Activated CD4-positive, alpha-beta memory T cell treated with anti-CD3 and anti-CD28 coated beads for 36 hours (primary cell): Measurements from ENCODE around the gene KCNJ12. TPM values are rescaled to one million over a fixed set of nuclear protein-coding genes. Genes with fewer than 3 reads are reported as not detected.

Source experiments
- CTCF ChIA-PET: fragments of 350-600 bp; sonication (Branson Sonifier 250); formaldehyde crosslinking; loops from one replicate; lab custom pipeline; 2021; ENCODE audit warnings: antibody characterized with exemption, inconsistent platforms; lab: Charles Lee
- POLR2A ChIA-PET: fragments of 350-600 bp; sonication (Branson Sonifier 250); formaldehyde crosslinking; loops from one replicate; lab custom pipeline; 2021; ENCODE audit warnings: antibody characterized with exemption; lab: Charles Lee
- DNase-seq: peaks from one replicate; pipeline ENCODE4 v3.0.0-alpha.2; 2020
- H3K27ac Mint-ChIP-seq: one replicate; pipeline ENCODE4 v1.8.0; 2021; ENCODE audit warnings: mixed read lengths
- H3K27me3 Mint-ChIP-seq: one replicate; pipeline ENCODE4 v1.8.0; 2021; ENCODE audit warnings: mixed read lengths
- H3K36me3 Mint-ChIP-seq: one replicate; pipeline ENCODE4 v1.8.0; 2021; ENCODE audit warnings: mixed read lengths
- H3K4me1 Mint-ChIP-seq: one replicate; pipeline ENCODE4 v1.8.0; 2021; ENCODE audit warnings: low read depth, mixed read lengths
- H3K4me3 Mint-ChIP-seq: one replicate; pipeline ENCODE4 v1.8.0; 2021; ENCODE audit warnings: mild to moderate bottlenecking, mixed read lengths
- H3K9me3 Mint-ChIP-seq: one replicate; pipeline ENCODE4 v1.8.0; 2021; ENCODE audit warnings: mixed read lengths
- intact Hi-C: fragments of 100-400 bp; cut with micrococcal nuclease; formaldehyde crosslinking; loops from one replicate; pipeline ENCODE4 v1.15.1; 2023
- total RNA-seq, 2 experiments: library from RNA; stranded (reverse); gene quantifications; one replicate each; pipeline ENCODE4 v1.2.3, GENCODE V29; 2021

The KCNJ12 gene
- total RNA-seq, 2 experiments from 2014 or later: not detected

DNA sequence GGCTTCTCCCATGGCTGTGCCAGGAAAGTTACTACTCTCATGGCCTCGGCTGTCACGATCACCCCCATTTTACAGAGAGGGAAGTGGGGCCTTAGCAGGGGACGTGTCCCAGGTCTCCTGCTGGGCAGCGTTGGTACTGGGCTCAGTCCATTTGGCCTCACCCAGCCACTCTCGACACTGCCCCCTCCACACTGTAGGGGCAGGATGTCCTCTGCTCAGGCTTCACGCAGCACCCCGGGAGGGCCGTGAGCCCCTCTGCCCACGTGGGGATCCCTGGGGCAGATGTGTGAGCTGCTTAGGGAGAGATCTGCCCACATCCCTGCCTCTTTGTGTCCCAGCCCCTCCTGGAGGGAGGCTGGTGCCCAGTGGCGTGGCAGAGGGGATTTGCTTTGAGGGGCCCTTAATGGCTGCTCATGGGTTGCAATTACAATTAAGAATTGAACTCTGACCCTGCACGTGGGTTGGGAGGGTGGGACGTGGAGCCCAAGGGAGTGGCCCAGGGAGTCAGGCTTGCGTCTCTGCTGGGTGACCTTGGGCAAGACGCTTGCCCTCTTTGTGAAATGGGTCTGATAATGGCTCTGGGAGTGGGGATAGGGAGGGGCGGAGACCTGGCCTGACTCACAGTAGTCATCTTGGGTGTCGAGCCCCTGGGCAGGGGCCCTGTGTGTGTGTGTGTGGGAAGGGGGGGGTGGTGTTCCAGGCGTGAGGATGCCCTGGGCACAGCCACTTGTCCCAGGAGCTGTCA, 2.3 kb upstream of the KCNJ12 start:
- no peak for DNase-seq
- ChIA-PET CTCF (no interaction called here), POLR2A (no interaction called here)
- H3K4me1 Mint-ChIP-seq: peaks cover 9% of the 10 kb centered on the region
- intact Hi-C loops: no loop called here
- H3K27ac Mint-ChIP-seq: no peak overlapping the region
- no peaks in the 10 kb centered on the region for H3K9me3 Mint-ChIP-seq
- H3K36me3 Mint-ChIP-seq: no peaks in the 10 kb centered on the region
- no peak overlapping the region for H3K4me3 Mint-ChIP-seq
- peaks cover 26% of the 10 kb centered on the region for H3K27me3 Mint-ChIP-seq

DNA sequence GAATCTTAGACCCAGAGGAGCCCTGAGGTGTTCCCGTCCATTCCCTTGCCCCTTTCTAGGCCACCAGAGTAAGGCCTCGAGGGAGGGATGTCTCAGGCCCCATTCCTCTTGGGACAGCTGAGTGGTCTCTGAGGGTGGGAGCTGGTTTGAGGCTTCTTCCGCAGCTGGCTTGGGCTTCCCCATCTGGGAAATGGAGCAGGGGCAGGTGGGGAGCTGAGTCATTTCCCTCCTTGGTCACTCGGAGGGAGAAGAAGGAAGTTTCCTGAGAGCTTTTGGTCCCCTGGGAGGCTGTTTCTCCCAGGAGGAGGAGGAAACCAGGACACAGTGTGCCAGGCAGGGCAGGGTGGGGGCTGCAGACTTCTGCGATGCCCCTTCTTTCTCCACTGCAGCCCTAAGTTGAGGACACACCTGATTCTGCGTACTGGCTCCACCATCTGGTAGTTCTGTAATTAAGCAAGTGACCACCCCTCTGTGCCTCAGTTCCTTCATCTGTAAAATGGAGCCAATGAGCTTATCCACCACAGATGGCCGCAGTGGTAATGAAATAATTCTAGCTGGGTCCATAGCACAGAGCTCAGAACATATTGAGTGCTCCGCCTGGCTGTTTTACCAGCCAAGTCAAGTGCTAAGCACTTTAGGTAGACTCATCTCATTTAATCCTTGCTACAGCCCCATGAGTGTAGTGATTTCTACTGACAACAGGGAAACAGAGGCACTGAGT, 1.6 kb upstream of the KCNJ12 start:
- H3K9me3 Mint-ChIP-seq: no peaks in the 10 kb centered on the region
- POLR2A ChIA-PET: no interaction called here
- H3K27me3 Mint-ChIP-seq: peaks cover 28% of the 10 kb centered on the region
- peaks cover 9% of the 10 kb centered on the region for H3K4me1 Mint-ChIP-seq
- DNase-seq: no peak
- intact Hi-C loops: loop anchor here (5.0 kb wide), 1 partner anchor 92 kb away; the partner anchor contains the start of gene MAP2K3
- no peak overlapping the region for H3K27ac Mint-ChIP-seq
- no peak overlapping the region for H3K4me3 Mint-ChIP-seq
- no peaks in the 10 kb centered on the region for H3K36me3 Mint-ChIP-seq
- CTCF ChIA-PET: no interaction called here

DNA sequence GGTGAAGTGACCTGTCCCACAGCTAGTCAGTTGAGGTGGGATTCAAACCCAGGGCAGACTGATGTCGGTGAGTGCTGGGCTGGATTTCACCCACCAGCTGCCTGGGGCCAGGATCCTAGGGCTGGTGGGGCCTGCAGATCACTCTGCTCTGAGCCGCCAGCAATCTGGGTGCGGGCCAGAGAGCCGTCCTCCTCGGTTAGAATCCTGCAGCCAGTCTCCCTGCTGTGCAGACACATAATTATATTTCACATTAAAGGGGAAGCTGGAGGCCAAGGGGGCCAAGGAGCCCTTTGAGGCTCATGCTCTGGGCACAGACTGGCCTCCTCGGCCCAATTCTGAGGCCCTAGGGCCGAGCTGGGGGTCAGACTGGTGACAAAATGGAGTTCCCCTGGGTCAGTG, 996 bp upstream of the KCNJ12 start:
- ChIA-PET CTCF (no interaction called here), POLR2A (no interaction called here)
- Mint-ChIP-seq H3K27me3 (peaks cover 28% of the 10 kb centered on the region), H3K4me1 (peaks cover 9% of the 10 kb centered on the region), H3K9me3 (no peaks in the 10 kb centered on the region), H3K36me3 (no peaks in the 10 kb centered on the region), H3K27ac (no peak overlapping the region), H3K4me3 (no peak overlapping the region)
- intact Hi-C loops: loop anchor here (5.0 kb wide), 1 partner anchor 93 kb away; the partner anchor contains the start of gene MAP2K3
- DNase-seq: no peak

DNA sequence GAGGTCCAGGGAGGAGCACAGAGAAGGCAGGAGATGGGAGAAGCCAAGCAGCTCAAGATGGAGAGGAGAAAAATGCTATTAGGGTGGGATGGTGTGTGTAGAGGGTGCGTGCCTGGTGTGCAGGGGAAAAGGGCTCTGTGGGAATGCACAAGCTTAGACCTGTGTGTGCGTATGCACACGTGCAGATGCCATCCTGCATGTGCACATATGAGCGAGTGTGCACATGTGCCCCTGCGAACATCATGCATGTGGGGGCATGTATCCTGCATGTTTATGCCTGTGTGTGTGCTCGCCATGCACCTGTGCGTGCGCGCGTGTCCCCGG, 438 bp upstream of the KCNJ12 start:
- CTCF ChIA-PET: no interaction called here
- no peak overlapping the region for H3K27ac Mint-ChIP-seq

DNA sequence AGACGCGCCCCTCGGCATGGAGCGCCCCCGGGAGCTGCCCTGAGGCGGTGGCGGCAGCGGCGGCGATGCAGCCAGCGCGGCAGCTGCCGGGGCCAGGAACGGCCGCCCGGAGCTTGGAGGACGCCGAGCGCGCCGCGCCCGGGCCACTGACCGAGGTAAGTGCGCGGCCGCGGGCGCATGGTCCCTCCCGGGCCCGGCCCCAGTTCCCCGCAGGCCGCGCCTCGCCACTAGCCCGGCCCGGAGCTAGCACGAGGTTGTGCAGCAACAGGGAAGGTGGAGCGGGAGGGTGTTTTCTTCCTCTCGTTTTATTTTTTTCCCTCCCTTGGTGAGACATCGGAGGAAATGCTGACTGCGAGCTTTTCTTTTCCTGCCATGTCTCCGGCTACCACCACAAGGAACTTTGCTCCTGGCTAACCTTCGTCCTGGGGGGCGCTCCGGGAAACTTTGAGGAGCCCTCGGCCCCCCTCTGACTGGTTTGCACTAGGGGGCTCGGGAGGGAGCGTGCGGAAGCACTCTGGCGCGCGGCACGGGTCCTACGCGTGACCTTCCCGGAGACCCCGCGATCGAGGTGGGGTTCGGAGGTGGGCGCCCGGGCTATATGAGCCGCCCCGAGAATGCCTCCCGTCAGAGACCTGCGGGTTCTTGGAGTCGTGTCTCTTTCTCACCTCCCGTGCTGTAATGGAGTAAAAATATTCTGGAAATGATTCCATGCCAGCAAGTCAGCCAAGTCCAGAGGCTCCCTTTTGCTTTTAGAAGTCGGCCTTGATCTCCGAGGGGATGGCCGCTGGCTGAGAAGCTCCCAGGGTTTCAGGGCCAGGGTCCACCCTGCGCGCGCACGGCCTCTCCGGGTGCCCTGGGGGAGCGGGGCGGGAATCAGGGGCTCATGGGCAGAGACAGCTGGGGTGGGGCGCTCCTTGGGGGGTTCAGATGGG, 868 bp downstream of the KCNJ12 start:
- Mint-ChIP-seq H3K4me1 (peaks cover 9% of the 10 kb centered on the region), H3K27me3 (peaks cover 28% of the 10 kb centered on the region), H3K9me3 (no peaks in the 10 kb centered on the region), H3K27ac (no peak overlapping the region), H3K36me3 (no peaks in the 10 kb centered on the region), H3K4me3 (no peak overlapping the region)
- POLR2A ChIA-PET: no interaction called here
- CTCF ChIA-PET: interaction anchor here (1.2 kb wide), 1 partner anchor 98 kb away, joined by 5 read pairs; no protein-coding TSS in a partner anchor
- no peak for DNase-seq
- intact Hi-C loops: loop anchor here (5.0 kb wide), 1 partner anchor 95 kb away; the partner anchor contains the start of gene MAP2K3

More for the DNA sequence above, 438 bp upstream of the KCNJ12 start:
- POLR2A ChIA-PET: no interaction called here
- Mint-ChIP-seq H3K4me1 (peaks cover 9% of the 10 kb centered on the region), H3K4me3 (no peak overlapping the region), H3K27me3 (peaks cover 28% of the 10 kb centered on the region), H3K36me3 (no peaks in the 10 kb centered on the region), H3K9me3 (no peaks in the 10 kb centered on the region)
- DNase-seq: no peak
- intact Hi-C loops: loop anchor here (5.0 kb wide), 1 partner anchor 93 kb away; the partner anchor contains the start of gene MAP2K3

DNA sequence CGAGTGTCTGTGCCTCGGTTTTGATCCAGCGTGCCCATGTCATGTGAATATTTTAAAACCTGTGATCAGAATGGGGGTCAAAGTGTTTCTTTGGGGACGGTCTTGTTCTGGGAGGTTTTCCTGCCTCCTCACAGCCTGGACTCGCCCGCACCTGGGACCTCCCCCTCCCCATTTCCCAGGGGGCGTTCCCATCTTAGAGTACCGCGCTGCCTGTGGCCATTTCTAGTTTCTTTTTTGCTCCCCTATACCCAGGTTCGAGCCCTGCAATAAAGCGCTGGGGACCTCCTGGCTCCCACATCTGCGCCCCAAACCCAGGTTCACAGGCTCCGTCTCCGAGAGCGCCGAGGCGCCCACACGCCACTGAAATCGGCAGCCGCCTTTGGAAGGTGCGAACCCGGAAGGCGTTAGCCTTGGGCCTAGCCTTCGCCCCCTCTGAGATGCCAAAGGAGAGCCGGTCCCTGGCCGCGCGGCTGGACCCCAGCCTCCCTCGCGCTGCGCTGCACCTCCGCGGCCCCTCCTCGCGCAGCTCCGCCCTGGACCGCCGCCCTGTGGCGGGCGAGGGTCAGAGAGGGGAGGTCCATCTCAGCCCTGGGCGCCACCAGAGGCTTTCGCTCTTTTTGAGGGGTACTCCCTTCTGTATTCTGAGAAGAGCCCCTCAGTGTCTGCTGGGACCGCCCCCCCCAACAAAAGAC, 1.7 kb downstream of the KCNJ12 start:
- H3K4me1 Mint-ChIP-seq: peaks cover 9% of the 10 kb centered on the region
- no peaks in the 10 kb centered on the region for H3K9me3 Mint-ChIP-seq
- CTCF ChIA-PET: no interaction called here
- H3K36me3 Mint-ChIP-seq: no peaks in the 10 kb centered on the region
- H3K4me3 Mint-ChIP-seq: no peak overlapping the region
- H3K27ac Mint-ChIP-seq: no peak overlapping the region
- no peak for DNase-seq
- intact Hi-C loops: loop anchor here (5.0 kb wide), 1 partner anchor 96 kb away; the partner anchor contains the start of gene MAP2K3
- H3K27me3 Mint-ChIP-seq: peaks cover 28% of the 10 kb centered on the region
- POLR2A ChIA-PET: interaction anchor here (0.6 kb wide), 1 partner anchor 10 kb away, joined by 3 read pairs; no protein-coding TSS in a partner anchor

DNA sequence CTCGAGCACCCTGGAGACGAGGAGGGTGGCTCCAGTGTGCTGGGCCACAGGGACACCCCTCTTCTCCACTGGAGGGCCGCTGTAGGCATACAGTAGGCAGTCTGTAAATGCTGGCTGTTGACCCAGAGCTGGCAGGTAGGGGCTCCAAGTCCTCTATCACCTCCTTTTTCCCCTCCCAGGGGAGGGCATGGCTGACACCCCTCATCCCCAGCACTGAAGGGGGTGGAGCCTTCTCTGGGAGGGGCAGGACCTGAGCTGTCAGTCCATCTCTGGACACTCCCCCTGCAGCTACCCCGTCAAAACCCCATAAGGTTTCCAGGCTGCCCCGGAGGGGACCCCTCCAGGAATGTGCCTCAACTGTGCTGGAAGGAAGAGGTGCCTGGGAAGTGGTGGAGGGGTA, 2.4 kb downstream of the KCNJ12 start:
- CTCF ChIA-PET: no interaction called here
- Mint-ChIP-seq H3K4me1 (peaks cover 9% of the 10 kb centered on the region), H3K9me3 (no peaks in the 10 kb centered on the region), H3K27me3 (peaks cover 28% of the 10 kb centered on the region), H3K4me3 (no peak overlapping the region), H3K36me3 (no peaks in the 10 kb centered on the region), H3K27ac (no peak overlapping the region)
- no peak for DNase-seq
- intact Hi-C loops: loop anchor here (5.0 kb wide), 1 partner anchor 96 kb away; the partner anchor contains the start of gene MAP2K3
- POLR2A ChIA-PET: interaction anchor here (0.6 kb wide), 1 partner anchor 11 kb away, joined by 3 read pairs; no protein-coding TSS in a partner anchor

DNA sequence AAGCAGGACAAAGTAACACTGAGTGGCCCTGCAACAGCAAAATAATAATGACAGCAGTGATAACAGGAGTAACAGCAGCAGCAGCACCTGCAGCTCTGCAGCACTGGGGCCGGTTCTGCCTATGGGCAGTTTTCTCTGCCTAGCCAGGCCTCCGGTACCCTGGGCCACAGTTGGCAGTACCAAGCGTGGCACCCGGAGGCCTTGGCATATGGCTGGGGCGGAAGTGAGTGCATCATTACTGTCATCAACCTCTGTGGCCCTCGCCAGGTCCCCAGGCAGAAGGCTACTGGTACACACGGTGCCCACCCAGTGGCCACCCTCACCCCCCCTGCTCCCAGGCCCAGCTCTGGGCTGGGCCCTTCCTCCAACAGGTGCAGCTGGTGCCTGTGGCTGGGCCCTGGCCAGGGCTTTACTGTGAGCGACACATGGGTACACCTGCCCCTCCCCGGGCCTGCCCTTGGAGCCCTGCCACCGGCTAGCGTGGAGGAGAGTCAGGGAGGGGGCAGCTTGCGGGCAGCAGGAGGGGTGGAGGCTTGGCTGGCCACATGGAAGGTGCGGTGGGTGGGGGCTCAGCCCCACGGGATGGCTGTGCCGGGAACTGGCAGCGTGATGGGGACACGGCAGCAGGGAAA, 3.0 kb downstream of the KCNJ12 start:
- CTCF ChIA-PET: no interaction called here
- intact Hi-C loops: loop anchor here (5.0 kb wide), 1 partner anchor 97 kb away; the partner anchor contains the start of gene MAP2K3
- Mint-ChIP-seq H3K9me3 (no peaks in the 10 kb centered on the region), H3K36me3 (no peaks in the 10 kb centered on the region), H3K4me3 (no peak overlapping the region), H3K27ac (no peak overlapping the region), H3K4me1 (peaks cover 9% of the 10 kb centered on the region), H3K27me3 (peaks cover 27% of the 10 kb centered on the region)
- no peak for DNase-seq
- POLR2A ChIA-PET: no interaction called here

DNA sequence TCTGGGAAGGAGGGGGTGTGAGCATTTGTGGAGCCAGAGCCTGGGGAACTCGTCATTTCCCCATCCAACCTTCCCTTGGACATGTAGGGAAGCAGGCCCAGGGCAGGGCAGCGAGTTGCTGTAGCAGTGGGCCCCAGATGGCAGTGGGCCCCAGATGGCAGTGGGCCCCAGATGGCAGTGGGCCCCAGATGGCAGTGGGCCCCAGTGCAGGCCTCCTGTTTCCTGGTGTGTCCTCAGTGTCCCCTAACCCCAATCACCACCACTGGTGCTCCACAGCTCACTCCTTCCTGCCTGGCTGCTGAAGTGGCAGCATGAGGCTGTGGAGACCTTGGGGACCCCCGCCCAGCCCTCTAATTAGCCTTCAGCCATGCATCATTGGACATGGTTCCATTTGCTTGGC, 4.5 kb downstream of the KCNJ12 start:
- DNase-seq: no peak
- no peak overlapping the region for H3K27ac Mint-ChIP-seq
- H3K4me3 Mint-ChIP-seq: no peak overlapping the region
- intact Hi-C loops: no loop called here
- ChIA-PET CTCF (no interaction called here), POLR2A (no interaction called here)
- H3K4me1 Mint-ChIP-seq: peaks cover 9% of the 10 kb centered on the region
- H3K36me3 Mint-ChIP-seq: no peaks in the 10 kb centered on the region
- H3K9me3 Mint-ChIP-seq: no peaks in the 10 kb centered on the region
- peaks cover 18% of the 10 kb centered on the region for H3K27me3 Mint-ChIP-seq

DNA sequence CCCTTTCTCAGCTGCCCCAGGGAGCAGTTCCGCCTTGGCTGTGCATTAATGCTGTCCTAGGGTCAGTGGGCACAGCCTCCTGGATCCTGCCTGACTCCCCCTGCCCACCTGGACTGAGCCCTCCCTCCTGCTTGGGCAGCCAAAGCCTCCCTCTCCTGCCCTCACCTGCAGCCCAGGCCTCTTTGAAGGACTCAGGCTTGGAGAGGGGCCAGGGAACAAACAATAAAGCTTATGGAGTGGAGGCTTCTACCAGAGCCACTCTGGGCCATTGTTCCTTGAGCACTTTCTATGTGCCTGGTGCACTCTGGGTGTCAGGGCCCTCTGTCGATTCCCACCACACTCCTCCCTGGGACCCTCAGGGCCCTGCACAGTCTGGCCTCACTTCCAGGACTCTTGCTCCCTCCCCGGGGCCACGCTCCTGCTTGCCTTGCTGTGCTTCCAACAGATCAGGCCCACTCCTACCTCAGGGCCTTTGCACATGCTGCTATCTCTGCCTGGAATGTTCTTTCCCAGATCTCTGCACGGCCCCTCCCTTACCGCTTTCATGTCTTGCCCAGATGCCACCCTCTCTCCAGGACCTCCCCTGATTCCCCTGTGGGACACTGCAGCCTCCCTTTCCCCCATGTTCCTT, 5.0 kb downstream of the KCNJ12 start:
- H3K27ac Mint-ChIP-seq: no peak overlapping the region

More for the DNA sequence above, 5.0 kb downstream of the KCNJ12 start:
- DNase-seq: no peak
- peaks cover 9% of the 10 kb centered on the region for H3K4me1 Mint-ChIP-seq
- ChIA-PET POLR2A (no interaction called here), CTCF (no interaction called here)
- peaks cover 14% of the 10 kb centered on the region for H3K27me3 Mint-ChIP-seq
- no peaks in the 10 kb centered on the region for H3K36me3 Mint-ChIP-seq
- no peaks in the 10 kb centered on the region for H3K9me3 Mint-ChIP-seq
- no peak overlapping the region for H3K4me3 Mint-ChIP-seq
- intact Hi-C loops: no loop called here
